SK-N-SH (cell line): ENCODE measurements around the gene CNST.

Source experiments
- FOXJ3 ChIP-seq: sonication (generic); formaldehyde crosslinking; IDR thresholded peaks from 2 replicates; pipeline ENCODE4 v1.5.1; 2020; ENCODE audit warnings: mild to moderate bottlenecking, missing genetic modification reagents
- GABPA ChIP-seq: IDR thresholded peaks from 2 replicates; pipeline ENCODE4 v1.4.0; 2012; ENCODE audit warnings: low read depth, mild to moderate bottlenecking
- JUND ChIP-seq: IDR thresholded peaks from 2 replicates; pipeline ENCODE4 v1.4.0; 2012
- POLR2AphosphoS5 ChIP-seq: IDR thresholded peaks from 2 replicates; pipeline ENCODE4 v1.6.1; 2012; ENCODE audit warnings: low read depth, low read length
- RAD21 ChIP-seq: IDR thresholded peaks from 2 replicates; pipeline ENCODE4 v1.6.1; 2012; ENCODE audit warnings: mild to moderate bottlenecking, low read length
- RFX5 ChIP-seq: IDR thresholded peaks from 2 replicates; pipeline ENCODE4 v1.6.1; 2012; ENCODE audit warnings: mild to moderate bottlenecking, improper control_type of control experiment, low read length
- SMC3 ChIP-seq: IDR thresholded peaks from 2 replicates; pipeline ENCODE4 v1.6.1; 2012; ENCODE audit warnings: low read depth, low read length, improper control_type of control experiment
- TAF1 ChIP-seq: IDR thresholded peaks from 2 replicates; pipeline ENCODE4 v1.6.1; 2012; ENCODE audit warnings: low read depth, mild to moderate bottlenecking, low read length, moderate library complexity, borderline replicate concordance
- TF ChIP-seq, protein P1 (sequence below): IDR thresholded peaks from 2 replicates; pipeline ENCODE4 v1.4.0; 2012; ENCODE audit warnings: low read depth, borderline replicate concordance
- TF ChIP-seq, protein P2 (sequence below): fragments of 200-600 bp; sonication (generic); IDR thresholded peaks from 2 replicates; pipeline ENCODE4 v1.6.1; 2017; ENCODE audit warnings: antibody characterized with exemption, mild to moderate bottlenecking, moderate library complexity

DNA sequence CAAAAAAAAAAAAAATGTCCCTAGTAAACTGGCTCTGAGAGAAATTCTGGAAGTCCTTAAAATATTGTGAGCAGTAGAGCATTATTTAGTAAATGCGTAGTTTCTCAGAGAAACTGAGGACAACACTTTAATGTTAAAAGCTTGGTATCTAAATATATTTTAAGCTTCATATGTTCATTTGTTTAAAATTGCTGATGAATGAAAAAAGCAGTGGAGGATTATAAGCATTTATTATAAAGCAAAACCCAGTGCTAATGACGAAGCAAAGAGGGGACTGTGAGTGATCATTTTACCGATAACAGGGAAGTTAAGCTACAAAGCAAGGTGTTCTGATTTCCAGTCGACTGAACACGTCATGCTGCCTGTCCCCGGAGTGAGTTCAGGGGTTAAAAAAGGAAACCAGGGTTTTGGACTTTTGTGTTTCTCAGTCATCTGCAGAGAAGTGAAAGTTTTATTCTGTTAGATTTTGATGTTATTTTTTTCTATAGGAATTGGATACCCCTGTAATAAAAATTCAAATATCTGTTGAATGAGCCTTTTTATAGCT lies 93.4 kb downstream of the CNST start:
- TF ChIP-seq SMC3 (no peak), JUND (no peak), POLR2AphosphoS5 (no peak), RFX5 (no peak), TAF1 (no peak), RAD21 (no peak), GABPA (no peak), FOXJ3 (CRISPR knock-in tag) (no peak)
- TF ChIP-seq, protein P1, sequence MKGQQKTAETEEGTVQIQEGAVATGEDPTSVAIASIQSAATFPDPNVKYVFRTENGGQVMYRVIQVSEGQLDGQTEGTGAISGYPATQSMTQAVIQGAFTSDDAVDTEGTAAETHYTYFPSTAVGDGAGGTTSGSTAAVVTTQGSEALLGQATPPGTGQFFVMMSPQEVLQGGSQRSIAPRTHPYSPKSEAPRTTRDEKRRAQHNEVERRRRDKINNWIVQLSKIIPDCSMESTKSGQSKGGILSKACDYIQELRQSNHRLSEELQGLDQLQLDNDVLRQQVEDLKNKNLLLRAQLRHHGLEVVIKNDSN, result no peak
- TF ChIP-seq, protein P2, sequence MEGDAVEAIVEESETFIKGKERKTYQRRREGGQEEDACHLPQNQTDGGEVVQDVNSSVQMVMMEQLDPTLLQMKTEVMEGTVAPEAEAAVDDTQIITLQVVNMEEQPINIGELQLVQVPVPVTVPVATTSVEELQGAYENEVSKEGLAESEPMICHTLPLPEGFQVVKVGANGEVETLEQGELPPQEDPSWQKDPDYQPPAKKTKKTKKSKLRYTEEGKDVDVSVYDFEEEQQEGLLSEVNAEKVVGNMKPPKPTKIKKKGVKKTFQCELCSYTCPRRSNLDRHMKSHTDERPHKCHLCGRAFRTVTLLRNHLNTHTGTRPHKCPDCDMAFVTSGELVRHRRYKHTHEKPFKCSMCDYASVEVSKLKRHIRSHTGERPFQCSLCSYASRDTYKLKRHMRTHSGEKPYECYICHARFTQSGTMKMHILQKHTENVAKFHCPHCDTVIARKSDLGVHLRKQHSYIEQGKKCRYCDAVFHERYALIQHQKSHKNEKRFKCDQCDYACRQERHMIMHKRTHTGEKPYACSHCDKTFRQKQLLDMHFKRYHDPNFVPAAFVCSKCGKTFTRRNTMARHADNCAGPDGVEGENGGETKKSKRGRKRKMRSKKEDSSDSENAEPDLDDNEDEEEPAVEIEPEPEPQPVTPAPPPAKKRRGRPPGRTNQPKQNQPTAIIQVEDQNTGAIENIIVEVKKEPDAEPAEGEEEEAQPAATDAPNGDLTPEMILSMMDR, result no peak
